Measurements from ENCODE around the gene SYTL5.

DNA sequence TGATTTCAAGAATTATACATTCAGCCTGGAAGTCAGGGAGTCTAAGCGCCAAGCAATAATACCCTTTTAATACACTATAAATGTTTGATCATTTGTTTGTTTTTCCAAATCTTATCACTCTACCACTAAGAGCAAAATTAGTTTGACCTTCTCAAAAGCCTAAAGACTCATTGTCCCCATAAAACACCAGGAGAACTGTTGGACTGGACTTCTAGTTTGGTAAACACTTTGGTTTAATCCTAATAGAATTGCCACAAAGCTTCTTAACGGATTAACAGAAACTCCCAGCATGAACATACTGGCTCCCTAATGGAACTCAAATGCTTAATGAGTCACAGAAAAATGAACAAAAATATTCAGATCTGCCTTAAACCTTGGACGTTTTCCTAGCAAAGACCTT lies 34.9 kb downstream of the SYTL5 start:
- TF ChIP-seq, protein P1, sequence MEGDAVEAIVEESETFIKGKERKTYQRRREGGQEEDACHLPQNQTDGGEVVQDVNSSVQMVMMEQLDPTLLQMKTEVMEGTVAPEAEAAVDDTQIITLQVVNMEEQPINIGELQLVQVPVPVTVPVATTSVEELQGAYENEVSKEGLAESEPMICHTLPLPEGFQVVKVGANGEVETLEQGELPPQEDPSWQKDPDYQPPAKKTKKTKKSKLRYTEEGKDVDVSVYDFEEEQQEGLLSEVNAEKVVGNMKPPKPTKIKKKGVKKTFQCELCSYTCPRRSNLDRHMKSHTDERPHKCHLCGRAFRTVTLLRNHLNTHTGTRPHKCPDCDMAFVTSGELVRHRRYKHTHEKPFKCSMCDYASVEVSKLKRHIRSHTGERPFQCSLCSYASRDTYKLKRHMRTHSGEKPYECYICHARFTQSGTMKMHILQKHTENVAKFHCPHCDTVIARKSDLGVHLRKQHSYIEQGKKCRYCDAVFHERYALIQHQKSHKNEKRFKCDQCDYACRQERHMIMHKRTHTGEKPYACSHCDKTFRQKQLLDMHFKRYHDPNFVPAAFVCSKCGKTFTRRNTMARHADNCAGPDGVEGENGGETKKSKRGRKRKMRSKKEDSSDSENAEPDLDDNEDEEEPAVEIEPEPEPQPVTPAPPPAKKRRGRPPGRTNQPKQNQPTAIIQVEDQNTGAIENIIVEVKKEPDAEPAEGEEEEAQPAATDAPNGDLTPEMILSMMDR (conservative IDR thresholded peaks at IDR 0.05; ENCODE audit: low read depth, low read length), result no peak
- TF ChIP-seq SMC3 (IDR thresholded peaks at IDR 0.05; ENCODE audit: low read depth, low read length), result no peak
- no peak for TF ChIP-seq RCOR1 (IDR thresholded peaks at IDR 0.05; ENCODE audit: insufficient replicate concordance, low read length)
- no peak for TF ChIP-seq CHD1 (IDR thresholded peaks at IDR 0.05; ENCODE audit: low read depth, low read length)
- TF ChIP-seq BHLHE40 (IDR thresholded peaks at IDR 0.05; ENCODE audit: low read depth, low read length), result no peak

Data from IMR-90 (cell line).